ENCODE measurements around the gene BAG2. TPM values are rescaled to one million over a fixed set of nuclear protein-coding genes. Genes with fewer than 3 reads are reported as not detected.

Gene BAG2
- total and polyA plus RNA-seq, 2 of the 13 experiments (the other 11 are each of a cell fraction or from before 2014, with no cell fraction given) = 5.7 to 15.1 TPM

DNA sequence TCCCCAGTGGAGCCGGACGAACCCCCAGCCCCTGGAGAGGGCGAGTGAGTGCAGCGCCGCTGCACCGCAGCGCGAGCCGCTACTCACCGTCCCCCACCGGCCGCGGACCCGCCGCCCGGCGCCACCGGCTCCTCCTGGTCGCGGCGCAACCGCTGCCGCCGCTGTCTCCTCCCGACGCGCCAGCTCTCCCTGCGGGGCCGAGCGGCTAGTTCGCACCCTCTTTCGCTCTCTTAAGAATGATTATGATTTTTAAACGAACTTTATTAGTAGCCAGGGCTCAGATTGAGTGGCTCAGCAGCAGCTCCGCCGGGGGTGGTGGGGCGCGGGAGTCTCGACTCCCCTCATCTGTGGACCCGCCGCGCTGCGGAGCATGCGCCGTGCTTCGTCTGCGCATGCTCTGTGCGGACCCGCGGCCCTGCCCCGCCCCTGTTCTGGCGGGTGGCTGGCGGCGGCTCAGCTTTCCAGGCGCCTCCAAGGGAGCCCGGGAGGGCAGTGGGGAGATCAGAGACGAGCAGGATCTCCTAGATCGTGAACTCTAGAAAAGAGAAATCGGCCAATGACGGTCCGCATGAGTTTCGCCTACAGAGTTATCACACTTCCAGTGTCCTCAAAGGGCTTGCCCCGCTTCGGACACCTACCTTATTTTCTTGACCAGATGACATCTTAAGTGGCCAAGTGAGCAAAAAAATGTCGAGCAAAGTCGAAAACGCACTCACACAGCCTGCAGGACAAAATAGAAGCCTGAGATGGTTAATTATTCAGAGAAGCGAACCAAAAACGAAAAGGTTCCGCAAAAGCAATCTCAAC is 50.0 kb downstream of the BAG2 start, which contains the start of gene RAB23 (continued):
- TF ChIP-seq, protein P1, sequence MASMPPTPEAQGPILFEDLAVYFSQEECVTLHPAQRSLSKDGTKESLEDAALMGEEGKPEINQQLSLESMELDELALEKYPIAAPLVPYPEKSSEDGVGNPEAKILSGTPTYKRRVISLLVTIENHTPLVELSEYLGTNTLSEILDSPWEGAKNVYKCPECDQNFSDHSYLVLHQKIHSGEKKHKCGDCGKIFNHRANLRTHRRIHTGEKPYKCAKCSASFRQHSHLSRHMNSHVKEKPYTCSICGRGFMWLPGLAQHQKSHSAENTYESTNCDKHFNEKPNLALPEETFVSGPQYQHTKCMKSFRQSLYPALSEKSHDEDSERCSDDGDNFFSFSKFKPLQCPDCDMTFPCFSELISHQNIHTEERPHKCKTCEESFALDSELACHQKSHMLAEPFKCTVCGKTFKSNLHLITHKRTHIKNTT (CRISPR knock-in tag; IDR thresholded peaks at IDR 0.05) = no peak
- peak; percentile 10; the same call in 1 of the 2 replicates for TF ChIP-seq ZNF773 (CRISPR knock-in tag; IDR thresholded peaks at IDR 0.05; ENCODE audit: borderline replicate concordance)
- TF ChIP-seq KLF12 (CRISPR knock-in tag; IDR thresholded peaks at IDR 0.05; ENCODE audit: borderline replicate concordance) = peak; percentile 30; the same call in 1 of the 2 replicates

DNA sequence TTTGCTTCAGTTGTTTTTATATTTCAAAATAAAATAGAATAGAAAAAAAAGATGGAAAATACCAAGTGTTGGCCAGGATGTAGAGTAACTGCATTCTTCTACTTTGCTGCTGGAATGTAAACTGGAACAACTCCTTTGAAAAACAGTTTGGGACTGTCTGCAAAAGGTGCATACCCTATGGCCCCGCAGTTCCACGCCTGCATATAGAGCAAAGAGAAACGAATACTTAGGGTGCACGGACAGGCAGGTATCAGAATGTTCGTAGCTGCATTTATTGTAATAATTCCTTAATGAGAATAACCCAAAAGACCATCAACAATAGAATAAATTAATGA is 50.6 kb downstream of the BAG2 start:
- POLR2A ChIA-PET = no interaction called here
- no peaks in the 10 kb centered on the region for H4K20me1 ChIP-seq (ENCODE audit: insufficient read depth, low read length)

More for the DNA sequence above, 50.6 kb downstream of the BAG2 start:
- CTCF ChIA-PET (ENCODE audit: low intra/inter-chr PET ratio, low total read pairs) = no interaction called here
- H3K79me2 ChIP-seq (ENCODE audit: insufficient read depth, low read length) = peaks cover 37% of the 10 kb centered on the region
- no peaks in the 10 kb centered on the region; a peak in 1 of 5 replicates for H3K27me3 ChIP-seq (ENCODE audit: control insufficient read depth in 1 of 2, insufficient read depth in 2 of 2, low read length in 2 of 2)
- no peaks in the 10 kb centered on the region for H3K36me3 ChIP-seq (replicated peaks in 1 of 2; ENCODE audit: control insufficient read depth in 1 of 2, insufficient read depth in 2 of 2, low read length in 2 of 2)
- H2AFZ ChIP-seq (ENCODE audit: low read length) = peak overlapping the region; percentile 100
- peak overlapping the region; percentile 78 for H3K9ac ChIP-seq (ENCODE audit: insufficient read depth, low read depth, low read length)
- ATAC-seq (peak; percentile 12), DNase-seq (ENCODE audit: low spot score) (no peak), FAIRE-seq (no peak)
- TF ChIP-seq CBX2 (IDR thresholded peaks at IDR 0.05; ENCODE audit: low read depth, low read length) (peak; percentile 86), CBX2 (CRISPR knock-in tag; IDR thresholded peaks at IDR 0.05; ENCODE audit: low read depth) (no peak), CC2D1A (CRISPR knock-in tag; IDR thresholded peaks at IDR 0.05) (0 out of 2 replicates have a peak, but pooled peaks have one; percentile 63), MIER3 (CRISPR knock-in tag; IDR thresholded peaks at IDR 0.05; ENCODE audit: borderline replicate concordance) (0 out of 2 replicates have a peak, but pooled peaks have one; percentile 2)
- TF ChIP-seq, protein P2, sequence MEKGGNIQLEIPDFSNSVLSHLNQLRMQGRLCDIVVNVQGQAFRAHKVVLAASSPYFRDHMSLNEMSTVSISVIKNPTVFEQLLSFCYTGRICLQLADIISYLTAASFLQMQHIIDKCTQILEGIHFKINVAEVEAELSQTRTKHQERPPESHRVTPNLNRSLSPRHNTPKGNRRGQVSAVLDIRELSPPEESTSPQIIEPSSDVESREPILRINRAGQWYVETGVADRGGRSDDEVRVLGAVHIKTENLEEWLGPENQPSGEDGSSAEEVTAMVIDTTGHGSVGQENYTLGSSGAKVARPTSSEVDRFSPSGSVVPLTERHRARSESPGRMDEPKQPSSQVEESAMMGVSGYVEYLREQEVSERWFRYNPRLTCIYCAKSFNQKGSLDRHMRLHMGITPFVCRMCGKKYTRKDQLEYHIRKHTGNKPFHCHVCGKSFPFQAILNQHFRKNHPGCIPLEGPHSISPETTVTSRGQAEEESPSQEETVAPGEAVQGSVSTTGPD (CRISPR knock-in tag; IDR thresholded peaks at IDR 0.05) = no peak
- H3K9me3 ChIP-seq (ENCODE audit: low read length) = no peaks in the 10 kb centered on the region
- H3K27ac ChIP-seq (ENCODE audit: extremely low read length, insufficient read depth, low read length) = peak overlapping the region; percentile 77
- peaks cover 31% of the 10 kb centered on the region for H3K4me1 ChIP-seq (ENCODE audit: insufficient read depth, low read length)
- intact Hi-C loops (cut with micrococcal nuclease; ENCODE audit: unreplicated experiment) = loop anchor here (2.0 to 5.0 kb wide), 3 partner anchors 50 to 125 kb away; partner anchors contain the start of genes BAG2 and PRIM2
- H3K4me2 ChIP-seq (ENCODE audit: low read depth, low read length) = peak overlapping the region; percentile 92
- WGBS (ENCODE audit: low lambda C conversion rate) = 1% methylated on average over 5 of the region's 5 CpGs
- H3K4me3 ChIP-seq (replicated peaks in 1 of 3; ENCODE audit: insufficient read depth in 1 of 3, low read depth in 2 of 3, low read length in 3 of 3) = peak overlapping the region; percentile 88 to 95 (median 93)
- BruUV-seq (replicated peaks) = no TSS peak
- in situ Hi-C loops (cut with HindIII; ENCODE audit: extremely low pct_ligation_motif_present, low pct_unique_long_range_greater_than_20kb) = no loop called here

Data from HepG2 (cell line).